HFF-Myc (cell line): ENCODE results near the gene WDR1.

Experiments used
- DNase-seq: peaks from one replicate; pipeline ENCODE4 v3.0.0-alpha.2; 2011; ENCODE audit warnings: low read depth; ENCODE audit errors: extremely low read depth
- H3K4me3 ChIP-seq: replicated peaks from 2 replicates; pipeline ENCODE4 v1.5.1; 2011; ENCODE audit warnings: low read depth, mild to moderate bottlenecking, control low read depth, low read length
- TF ChIP-seq, protein P1 (sequence below): IDR thresholded peaks from 2 replicates; pipeline ENCODE4 v1.5.1; 2012; ENCODE audit warnings: mild to moderate bottlenecking, low read depth, low read length, control low read depth; ENCODE audit errors: missing control alignments

WDR1 gene

DNA sequence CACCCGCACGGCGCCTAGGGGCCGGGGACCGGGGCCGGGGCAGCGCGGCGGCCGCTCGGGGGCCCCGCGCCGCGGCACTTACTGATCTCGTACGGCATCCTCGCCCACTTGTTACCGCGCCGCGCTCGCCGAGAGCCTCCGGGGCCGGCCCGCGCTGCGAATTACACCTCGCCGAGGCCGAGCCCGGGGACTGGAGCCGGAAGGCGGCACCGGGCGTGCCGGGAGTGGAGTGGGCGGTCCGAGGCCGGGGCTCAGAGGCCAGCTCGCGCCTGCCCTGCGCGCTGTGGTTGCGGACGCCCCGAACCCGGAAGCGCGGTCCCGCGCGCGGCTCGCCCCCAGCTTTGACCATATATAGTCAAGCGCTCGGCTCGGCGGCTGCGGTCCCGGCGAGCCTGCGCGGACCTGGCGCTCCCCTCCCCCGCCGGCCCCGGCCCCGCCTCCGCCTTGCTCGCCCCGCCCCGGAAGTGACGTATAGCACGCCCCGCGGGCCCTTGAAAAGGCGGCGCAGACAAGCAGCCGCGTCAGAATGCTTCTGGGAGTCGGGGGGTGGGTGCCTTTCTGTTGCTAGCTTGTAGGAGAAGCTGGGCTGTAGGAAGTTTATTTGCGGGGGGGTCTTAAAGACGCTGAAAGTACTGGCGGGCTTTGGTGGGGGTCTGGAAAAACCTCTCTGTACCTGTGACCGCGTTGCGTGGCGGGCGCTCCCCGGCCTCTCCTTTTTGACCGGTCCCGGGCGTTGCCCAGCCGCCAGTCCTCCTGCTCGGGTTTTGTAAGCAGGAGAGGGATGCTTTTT lies at the start of gene WDR1:
Gene WDR1 (minus strand): TSS at position 231 of the 790 bp plus-strand sequence. CDS start 133 bp downstream, at position 98.
- TF ChIP-seq, protein P1, sequence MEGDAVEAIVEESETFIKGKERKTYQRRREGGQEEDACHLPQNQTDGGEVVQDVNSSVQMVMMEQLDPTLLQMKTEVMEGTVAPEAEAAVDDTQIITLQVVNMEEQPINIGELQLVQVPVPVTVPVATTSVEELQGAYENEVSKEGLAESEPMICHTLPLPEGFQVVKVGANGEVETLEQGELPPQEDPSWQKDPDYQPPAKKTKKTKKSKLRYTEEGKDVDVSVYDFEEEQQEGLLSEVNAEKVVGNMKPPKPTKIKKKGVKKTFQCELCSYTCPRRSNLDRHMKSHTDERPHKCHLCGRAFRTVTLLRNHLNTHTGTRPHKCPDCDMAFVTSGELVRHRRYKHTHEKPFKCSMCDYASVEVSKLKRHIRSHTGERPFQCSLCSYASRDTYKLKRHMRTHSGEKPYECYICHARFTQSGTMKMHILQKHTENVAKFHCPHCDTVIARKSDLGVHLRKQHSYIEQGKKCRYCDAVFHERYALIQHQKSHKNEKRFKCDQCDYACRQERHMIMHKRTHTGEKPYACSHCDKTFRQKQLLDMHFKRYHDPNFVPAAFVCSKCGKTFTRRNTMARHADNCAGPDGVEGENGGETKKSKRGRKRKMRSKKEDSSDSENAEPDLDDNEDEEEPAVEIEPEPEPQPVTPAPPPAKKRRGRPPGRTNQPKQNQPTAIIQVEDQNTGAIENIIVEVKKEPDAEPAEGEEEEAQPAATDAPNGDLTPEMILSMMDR, result no peak
- H3K4me3 ChIP-seq, result peak within 1 kb of the TSS; percentile 85
- DNase-seq, result peak; percentile 60

DNA sequence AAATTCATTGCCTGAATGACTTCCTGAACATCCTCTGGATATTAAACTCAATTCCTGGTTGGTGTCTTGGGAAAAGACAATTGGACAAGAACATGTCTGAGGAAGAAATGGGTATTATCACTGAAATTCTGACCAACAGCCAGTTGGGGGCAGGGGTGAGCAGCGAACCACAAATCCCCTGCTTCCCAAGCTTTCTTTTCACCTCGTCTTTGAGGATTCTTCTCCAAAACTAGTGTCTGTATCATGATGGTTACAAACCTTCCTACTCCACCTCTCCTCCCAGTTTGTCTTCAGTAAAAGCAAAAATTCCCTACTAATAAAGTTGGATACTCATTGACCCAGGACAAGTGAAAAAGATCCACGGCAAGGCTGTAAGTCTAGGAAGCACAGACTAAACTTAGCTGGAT lies 48.3 kb upstream of the WDR1 start:
- TF ChIP-seq, protein P1, result peak; percentile 64
- H3K4me3 ChIP-seq, result no peak overlapping the region
- no peak for DNase-seq

GRCh38 chr4:10163296-10163695 lies 46.7 kb upstream of the WDR1 start:
- no peak overlapping the region for H3K4me3 ChIP-seq
- DNase-seq, result no peak
- TF ChIP-seq, protein P1, result no peak

DNA sequence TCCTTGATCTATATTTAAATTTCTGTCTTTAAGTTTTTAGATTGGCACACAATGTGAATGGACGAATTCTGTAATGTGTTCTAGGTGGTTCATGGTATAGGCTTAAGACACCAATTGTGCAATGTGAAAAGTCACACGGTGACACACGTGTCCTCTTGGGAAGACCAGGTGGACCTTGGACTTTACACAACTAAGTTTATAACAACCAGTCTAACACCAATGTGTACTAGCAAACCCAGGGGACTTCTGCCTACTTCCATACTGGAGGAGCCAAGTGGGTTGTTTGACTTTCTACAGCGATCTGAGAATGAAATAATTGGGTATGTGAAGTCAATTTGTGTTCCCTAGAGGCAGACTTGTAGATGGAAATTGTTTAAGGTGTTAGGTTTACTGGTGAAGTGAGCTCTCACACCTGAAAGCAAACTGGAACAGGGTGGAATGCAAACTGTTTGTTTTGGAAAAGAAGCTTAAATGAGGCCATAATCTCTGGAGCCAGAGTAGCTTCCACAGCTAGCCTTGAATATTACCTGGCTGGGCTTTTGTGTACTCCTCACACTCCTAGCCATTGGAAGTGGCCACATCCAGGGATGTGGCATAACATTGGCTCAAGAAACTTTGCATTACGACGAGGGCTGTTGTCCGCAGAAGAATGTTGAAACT lies 45.9 kb upstream of the WDR1 start:
- no peak for DNase-seq

DNA sequence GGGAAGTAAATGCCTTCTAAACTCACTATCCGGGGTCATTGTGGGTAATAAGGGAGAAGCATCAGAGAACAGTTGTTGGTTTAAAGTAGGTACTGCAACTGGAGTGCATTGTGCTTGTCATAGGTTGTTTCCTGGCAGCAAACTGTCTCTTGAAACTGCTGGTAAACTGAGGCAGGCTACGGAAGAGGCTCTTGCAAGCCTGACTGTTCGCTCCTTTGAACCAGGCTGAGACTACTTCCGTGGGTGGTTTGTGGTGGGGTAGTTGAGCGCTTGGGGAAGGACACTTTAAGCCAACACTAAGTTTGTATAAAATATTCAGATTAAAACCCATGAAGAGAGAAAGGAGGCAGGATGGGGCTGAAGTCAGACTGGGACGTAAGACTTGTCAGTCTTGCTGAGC lies 45.2 kb upstream of the WDR1 start:
- no peak overlapping the region for H3K4me3 ChIP-seq
- DNase-seq, result no peak
- TF ChIP-seq, protein P1, result no peak

More for the DNA sequence above, 45.9 kb upstream of the WDR1 start:
- H3K4me3 ChIP-seq, result no peak overlapping the region
- TF ChIP-seq, protein P1, result no peak

GRCh38 chr4:10161146-10161545 lies 44.5 kb upstream of the WDR1 start:
- TF ChIP-seq, protein P1, result no peak
- no peak overlapping the region for H3K4me3 ChIP-seq
- no peak for DNase-seq
